ENCODE measurements around the gene NCF2. TPM values are rescaled to one million over a fixed set of nuclear protein-coding genes. Genes with fewer than 3 reads are reported as not detected.

Gene NCF2
- total RNA-seq, 2 donors from 2014 or later, result 21.7 to 22.2 TPM

DNA sequence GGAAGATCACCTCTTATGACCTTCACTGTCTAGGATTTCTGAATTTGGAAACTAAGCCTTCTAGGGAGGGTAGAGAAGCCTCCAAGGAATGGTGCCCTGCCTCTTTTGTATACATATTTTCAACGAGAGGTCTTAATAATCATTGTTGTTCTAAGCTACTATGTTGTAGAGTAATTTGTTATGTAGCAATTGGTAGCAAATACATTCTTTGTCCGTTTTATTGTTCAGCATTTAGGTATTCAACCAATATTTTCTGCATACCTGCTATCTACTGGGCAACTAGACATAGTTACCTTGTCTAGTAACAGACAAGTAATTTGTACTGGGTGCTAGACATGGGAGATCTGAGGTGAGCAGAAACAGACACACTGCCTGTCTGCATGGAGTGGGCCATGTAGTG is 20.8 kb upstream of the NCF2 start:
- ATAC-seq (ENCODE audit: insufficient number of reproducible peaks, low FRiP score, low read depth), result no peak
- H3K27me3 ChIP-seq (replicated peaks; ENCODE audit: insufficient read depth), result no peaks in the 10 kb centered on the region

DNA sequence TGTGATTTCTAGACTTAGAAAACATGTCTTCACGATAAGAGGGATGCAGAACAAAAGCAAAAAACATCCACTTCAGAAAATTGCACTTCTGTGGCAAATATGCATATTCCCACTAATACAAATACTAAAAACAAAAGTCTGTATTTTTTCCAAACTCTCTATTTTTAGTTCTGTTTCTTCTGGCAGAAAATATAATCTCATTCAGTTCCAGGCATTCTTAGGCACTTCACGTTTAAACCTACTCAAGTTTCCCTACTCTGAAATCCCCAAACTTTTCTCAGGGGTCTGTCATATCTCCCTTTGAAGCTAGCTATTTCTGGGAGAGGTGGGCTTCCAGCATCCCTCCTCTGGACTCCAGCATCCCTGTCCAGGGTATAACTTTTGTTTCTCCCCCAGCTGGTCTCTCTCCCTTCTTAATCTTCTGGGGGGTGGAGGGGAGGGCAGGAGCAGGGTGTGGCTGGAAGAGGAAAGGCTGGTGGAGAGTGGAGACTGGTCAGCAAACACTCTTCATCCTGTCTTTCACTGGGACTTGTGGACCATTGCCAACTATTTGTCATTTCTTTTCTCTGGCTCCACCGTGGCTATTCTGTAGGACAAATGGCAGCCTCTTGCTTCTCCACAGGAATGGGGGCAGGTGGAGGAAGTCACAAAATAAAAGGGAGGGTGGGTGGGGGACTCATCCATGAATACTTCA is 19.6 kb upstream of the NCF2 start:
- H3K4me3 ChIP-seq, result peak overlapping the region; percentile 61

More for the DNA sequence above, 20.8 kb upstream of the NCF2 start:
- Histone ChIP-seq H3K9me3 (no peaks in the 10 kb centered on the region), H3K27ac (no peak overlapping the region), H3K4me3 (no peak overlapping the region), H3K36me3 (no peaks in the 10 kb centered on the region), H3K4me1 (ENCODE audit: control insufficient read depth in 1 of 2, low read depth in 2 of 2) (peaks cover 18 to 42% of the 10 kb centered on the region in 2 donors)
- TF ChIP-seq, protein P1, sequence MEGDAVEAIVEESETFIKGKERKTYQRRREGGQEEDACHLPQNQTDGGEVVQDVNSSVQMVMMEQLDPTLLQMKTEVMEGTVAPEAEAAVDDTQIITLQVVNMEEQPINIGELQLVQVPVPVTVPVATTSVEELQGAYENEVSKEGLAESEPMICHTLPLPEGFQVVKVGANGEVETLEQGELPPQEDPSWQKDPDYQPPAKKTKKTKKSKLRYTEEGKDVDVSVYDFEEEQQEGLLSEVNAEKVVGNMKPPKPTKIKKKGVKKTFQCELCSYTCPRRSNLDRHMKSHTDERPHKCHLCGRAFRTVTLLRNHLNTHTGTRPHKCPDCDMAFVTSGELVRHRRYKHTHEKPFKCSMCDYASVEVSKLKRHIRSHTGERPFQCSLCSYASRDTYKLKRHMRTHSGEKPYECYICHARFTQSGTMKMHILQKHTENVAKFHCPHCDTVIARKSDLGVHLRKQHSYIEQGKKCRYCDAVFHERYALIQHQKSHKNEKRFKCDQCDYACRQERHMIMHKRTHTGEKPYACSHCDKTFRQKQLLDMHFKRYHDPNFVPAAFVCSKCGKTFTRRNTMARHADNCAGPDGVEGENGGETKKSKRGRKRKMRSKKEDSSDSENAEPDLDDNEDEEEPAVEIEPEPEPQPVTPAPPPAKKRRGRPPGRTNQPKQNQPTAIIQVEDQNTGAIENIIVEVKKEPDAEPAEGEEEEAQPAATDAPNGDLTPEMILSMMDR (IDR thresholded peaks at IDR 0.05), result no peak
- DNase-seq (ENCODE audit: low spot score), result no peak

DNA sequence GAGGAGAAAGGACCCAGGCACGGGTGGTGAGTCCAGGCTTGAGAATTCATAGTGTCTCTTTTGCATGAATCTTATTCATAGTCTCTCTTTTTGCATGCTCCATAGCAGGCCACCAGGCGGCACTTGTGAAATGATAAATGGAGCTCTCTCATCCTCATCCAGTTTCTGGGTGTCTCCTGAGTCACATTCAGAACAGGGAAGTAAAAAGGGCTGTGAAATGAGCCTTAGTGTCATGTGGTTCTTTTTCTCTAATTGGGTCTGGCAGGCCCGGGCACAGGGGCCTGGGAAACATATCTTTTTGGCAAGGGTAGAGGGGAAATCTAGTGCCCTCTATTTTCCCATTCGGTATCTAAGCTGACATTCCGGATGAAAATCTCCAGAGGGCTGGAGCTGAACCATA is 19.1 kb upstream of the NCF2 start:
- peaks cover 18 to 46% of the 10 kb centered on the region in 2 donors for H3K4me1 ChIP-seq (ENCODE audit: control insufficient read depth in 1 of 2, low read depth in 2 of 2)
- TF ChIP-seq, protein P1 (IDR thresholded peaks at IDR 0.05), result peak; percentile 65
- H3K9me3 ChIP-seq, result no peaks in the 10 kb centered on the region
- peak overlapping the region; percentile 61 for H3K4me3 ChIP-seq
- ATAC-seq (ENCODE audit: insufficient number of reproducible peaks, low FRiP score, low read depth), result peak; percentile 37
- no peaks in the 10 kb centered on the region for H3K27me3 ChIP-seq (replicated peaks; ENCODE audit: insufficient read depth)
- peak; percentile 40 for DNase-seq (ENCODE audit: low spot score)
- H3K27ac ChIP-seq, result peak overlapping the region; percentile 77
- H3K36me3 ChIP-seq, result no peaks in the 10 kb centered on the region

More for the DNA sequence above, 19.6 kb upstream of the NCF2 start:
- ATAC-seq (ENCODE audit: insufficient number of reproducible peaks, low FRiP score, low read depth), result peak; percentile 37
- H3K27me3 ChIP-seq (replicated peaks; ENCODE audit: insufficient read depth), result no peaks in the 10 kb centered on the region
- DNase-seq (ENCODE audit: low spot score), result no peak
- peaks cover 18 to 46% of the 10 kb centered on the region in 2 donors for H3K4me1 ChIP-seq (ENCODE audit: control insufficient read depth in 1 of 2, low read depth in 2 of 2)
- H3K9me3 ChIP-seq, result no peaks in the 10 kb centered on the region
- no peaks in the 10 kb centered on the region for H3K36me3 ChIP-seq
- peak overlapping the region; percentile 77 for H3K27ac ChIP-seq
- TF ChIP-seq, protein P1 (IDR thresholded peaks at IDR 0.05), result no peak

DNA sequence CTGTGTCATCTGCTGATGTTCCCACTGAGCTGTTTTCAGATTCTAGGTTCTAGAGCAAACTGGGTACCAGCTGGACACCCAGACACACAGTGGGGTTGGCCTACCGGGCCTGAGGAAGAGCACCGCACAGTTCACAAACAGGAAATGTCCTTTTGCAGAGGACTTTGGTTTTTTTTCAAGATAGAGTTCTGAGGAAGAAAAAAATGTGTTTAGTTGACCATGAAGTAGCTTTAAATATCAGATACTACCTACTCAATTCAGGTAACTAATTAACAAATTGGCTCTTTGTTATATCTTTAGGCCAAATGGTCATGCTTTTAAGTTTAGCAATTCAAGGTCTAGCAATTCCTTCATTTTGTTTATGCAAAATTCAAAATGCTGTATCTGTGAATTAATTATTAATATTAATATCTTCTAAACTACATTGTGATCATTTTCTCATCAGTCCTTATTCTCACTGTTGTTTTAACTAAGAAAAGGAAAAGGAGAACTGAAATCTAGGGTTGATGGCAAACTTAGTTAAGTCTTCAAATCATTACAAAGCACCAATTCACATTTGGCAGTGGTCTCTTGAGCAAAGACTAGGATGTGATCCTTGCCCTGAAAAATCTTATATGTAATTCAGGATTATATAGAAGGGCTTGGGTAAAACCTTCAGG is 17.2 kb upstream of the NCF2 start:
- no peaks in the 10 kb centered on the region for H3K27me3 ChIP-seq (replicated peaks; ENCODE audit: insufficient read depth)
- DNase-seq (ENCODE audit: low spot score) (no peak), ATAC-seq (ENCODE audit: insufficient number of reproducible peaks, low FRiP score, low read depth) (no peak)
- peaks cover 18 to 46% of the 10 kb centered on the region in 2 donors for H3K4me1 ChIP-seq (ENCODE audit: control insufficient read depth in 1 of 2, low read depth in 2 of 2)
- TF ChIP-seq, protein P1 (IDR thresholded peaks at IDR 0.05), result no peak
- no peak overlapping the region for H3K27ac ChIP-seq
- no peaks in the 10 kb centered on the region for H3K36me3 ChIP-seq
- H3K9me3 ChIP-seq, result no peaks in the 10 kb centered on the region
- no peak overlapping the region for H3K4me3 ChIP-seq

DNA sequence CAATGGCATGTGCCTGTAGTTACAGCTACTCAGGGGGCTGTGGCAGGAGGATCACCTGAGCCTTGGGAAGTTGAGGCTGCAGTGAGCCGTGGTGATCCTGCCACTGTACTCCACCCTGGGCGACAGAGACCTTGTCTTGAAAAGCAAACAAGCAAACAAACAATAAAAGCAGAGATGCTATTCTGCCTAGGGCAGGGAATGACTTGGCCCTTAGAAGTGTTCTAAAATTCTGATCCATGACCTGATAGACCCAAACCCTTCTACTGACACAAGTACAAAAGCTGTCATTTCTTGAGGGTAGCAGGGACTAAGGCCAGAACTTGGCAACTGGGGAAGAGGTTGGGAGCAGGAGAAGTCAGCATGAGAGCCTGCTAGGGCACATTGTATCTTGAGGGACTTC is 15.6 kb upstream of the NCF2 start:
- ATAC-seq (ENCODE audit: insufficient number of reproducible peaks, low FRiP score, low read depth) (no peak), DNase-seq (ENCODE audit: low spot score) (no peak)
- H3K27ac ChIP-seq, result no peak overlapping the region
- H3K4me1 ChIP-seq (ENCODE audit: control insufficient read depth in 1 of 2, low read depth in 2 of 2), result peaks cover 18 to 46% of the 10 kb centered on the region in 2 donors
- H3K4me3 ChIP-seq, result no peak overlapping the region
- H3K36me3 ChIP-seq, result no peaks in the 10 kb centered on the region
- TF ChIP-seq, protein P1 (IDR thresholded peaks at IDR 0.05), result no peak
- H3K9me3 ChIP-seq, result no peaks in the 10 kb centered on the region
- no peaks in the 10 kb centered on the region for H3K27me3 ChIP-seq (replicated peaks; ENCODE audit: insufficient read depth)
